WTC11 (cell line): ENCODE results near the gene BCO1.

Source experiments
- CTCF ChIP-seq: fragments of 200-600 bp; IDR thresholded peaks from 2 replicates; pipeline ENCODE4 v1.8.0; 2022; ENCODE audit warnings: antibody characterized with exemption
- TCF7 ChIP-seq: sonication (generic); formaldehyde crosslinking; IDR thresholded peaks from 2 replicates; pipeline ENCODE4 v1.8.0; 2022; ENCODE audit warnings: mild to moderate bottlenecking, low read depth, missing genetic modification reagents, moderate library complexity

DNA sequence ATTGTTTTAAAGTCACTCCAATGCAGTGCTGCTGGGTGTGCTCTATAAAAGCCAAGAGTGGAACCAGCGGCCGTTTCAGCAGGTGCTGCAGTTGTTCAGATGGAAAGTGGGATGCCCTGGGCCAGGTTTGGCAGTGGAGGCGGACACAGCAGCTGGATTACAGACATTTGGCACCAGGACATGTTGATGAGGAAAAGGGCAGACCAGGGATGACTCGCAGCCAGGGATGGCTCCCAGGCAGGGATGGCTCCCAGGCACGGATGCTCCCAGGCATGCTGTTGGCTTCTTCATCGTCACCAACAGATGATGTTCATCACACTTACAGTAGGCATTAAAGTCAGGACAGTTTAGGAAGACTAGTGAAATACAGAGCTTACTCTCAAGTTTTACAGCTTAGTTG, 86.3 kb downstream of the BCO1 start:
- no peak for TF ChIP-seq TCF7
- no peak for TF ChIP-seq CTCF
